DND-41 (cell line): ENCODE data around the gene PRM3.

ENCODE experiments used
- EZH2 ChIP-seq: IDR thresholded peaks from 3 replicates; pipeline ENCODE4 v1.6.1; 2012; ENCODE audit warnings: borderline replicate concordance, low read depth, mild to moderate bottlenecking, moderate library complexity, low read length, inconsistent platforms; ENCODE audit not compliant: severe bottlenecking
- TF ChIP-seq, protein P1 (sequence below): IDR thresholded peaks from 2 replicates; pipeline ENCODE4 v1.5.1; 2012; ENCODE audit warnings: borderline replicate concordance, low read length, moderate library complexity, mild to moderate bottlenecking; ENCODE audit not compliant: poor library complexity, severe bottlenecking; ENCODE audit errors: extremely low read depth

DNA sequence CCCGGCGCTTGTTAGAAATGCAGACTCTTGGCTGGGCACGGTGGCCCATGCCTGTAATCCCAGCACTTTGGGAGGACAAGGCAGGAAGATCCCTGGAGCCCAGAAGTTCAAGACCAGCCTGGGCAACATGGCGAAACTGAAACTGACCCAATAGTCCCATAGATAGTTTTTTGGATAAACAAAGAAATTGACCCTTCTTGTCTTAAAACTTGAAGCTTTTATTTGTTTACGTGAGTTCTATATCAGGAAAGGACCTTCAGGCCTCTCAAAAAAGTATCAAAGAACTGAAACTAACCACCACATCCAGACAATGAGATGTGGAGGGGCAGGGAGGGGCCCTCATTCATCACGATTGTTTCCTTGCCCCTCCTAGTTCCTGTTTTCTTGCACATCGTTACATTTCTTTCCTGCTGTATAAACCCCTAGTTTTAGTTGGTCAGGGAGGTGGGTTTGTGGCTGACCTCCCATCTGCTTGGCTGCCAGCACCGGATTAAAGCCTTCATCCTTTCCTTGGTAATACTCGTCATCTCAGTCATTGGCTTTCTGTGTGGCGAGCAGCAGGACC lies 37.6 kb upstream of the PRM3 start:
- TF ChIP-seq, protein P1, sequence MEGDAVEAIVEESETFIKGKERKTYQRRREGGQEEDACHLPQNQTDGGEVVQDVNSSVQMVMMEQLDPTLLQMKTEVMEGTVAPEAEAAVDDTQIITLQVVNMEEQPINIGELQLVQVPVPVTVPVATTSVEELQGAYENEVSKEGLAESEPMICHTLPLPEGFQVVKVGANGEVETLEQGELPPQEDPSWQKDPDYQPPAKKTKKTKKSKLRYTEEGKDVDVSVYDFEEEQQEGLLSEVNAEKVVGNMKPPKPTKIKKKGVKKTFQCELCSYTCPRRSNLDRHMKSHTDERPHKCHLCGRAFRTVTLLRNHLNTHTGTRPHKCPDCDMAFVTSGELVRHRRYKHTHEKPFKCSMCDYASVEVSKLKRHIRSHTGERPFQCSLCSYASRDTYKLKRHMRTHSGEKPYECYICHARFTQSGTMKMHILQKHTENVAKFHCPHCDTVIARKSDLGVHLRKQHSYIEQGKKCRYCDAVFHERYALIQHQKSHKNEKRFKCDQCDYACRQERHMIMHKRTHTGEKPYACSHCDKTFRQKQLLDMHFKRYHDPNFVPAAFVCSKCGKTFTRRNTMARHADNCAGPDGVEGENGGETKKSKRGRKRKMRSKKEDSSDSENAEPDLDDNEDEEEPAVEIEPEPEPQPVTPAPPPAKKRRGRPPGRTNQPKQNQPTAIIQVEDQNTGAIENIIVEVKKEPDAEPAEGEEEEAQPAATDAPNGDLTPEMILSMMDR, result no peak
- no peak for TF ChIP-seq EZH2
